GM19395 (cell line): ENCODE data around the gene BANP.
A peak's percentile ranks its signal among the peaks of the same experiment; 100 is the strongest.

ENCODE experiments used
- ATAC-seq: cut with Tn5 transposase; IDR thresholded peaks from one replicate; pipeline ENCODE4 v1.9.1; 2021; ENCODE audit warnings: mild to moderate bottlenecking, moderate library complexity; ENCODE audit not compliant: unreplicated experiment

Gene BANP

GRCh38 chr16:88062341-88063210 is 111.3 kb downstream of the BANP start:
- no peak for ATAC-seq

DNA sequence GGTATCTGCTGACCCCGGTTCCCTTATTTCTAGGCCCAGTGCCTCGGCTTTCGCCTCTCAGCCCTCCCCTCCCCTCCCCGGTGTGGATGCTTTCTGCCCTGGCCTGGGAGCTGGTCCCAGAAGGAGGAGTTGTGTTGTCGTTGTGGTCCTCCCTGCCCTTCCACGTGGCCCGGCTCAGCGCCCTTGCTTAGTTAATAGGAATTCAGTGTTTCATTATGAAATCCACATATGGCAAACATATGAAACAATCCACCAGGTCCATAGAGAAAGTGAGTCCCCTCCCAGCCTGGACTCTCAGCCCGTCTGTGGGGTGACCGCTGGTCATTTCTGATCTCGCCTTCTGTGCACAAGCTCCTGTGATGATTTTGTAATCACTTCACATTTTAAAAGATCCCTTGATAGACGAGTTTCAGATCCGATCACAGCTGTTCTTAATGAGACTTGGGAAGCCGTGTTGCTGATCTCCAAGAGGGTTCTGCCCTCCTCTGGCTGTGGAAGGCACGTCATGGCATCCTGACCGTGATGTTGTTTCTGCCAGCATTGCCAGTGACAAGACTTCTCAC is 112.1 kb downstream of the BANP start:
- ATAC-seq, result no peak

GRCh38 chr16:88064011-88064888 is 113.0 kb downstream of the BANP start:
- ATAC-seq, result no peak

GRCh38 chr16:88064889-88065746 is 113.9 kb downstream of the BANP start:
- no peak for ATAC-seq

GRCh38 chr16:88065747-88066142 is 114.5 kb downstream of the BANP start:
- no peak for ATAC-seq

DNA sequence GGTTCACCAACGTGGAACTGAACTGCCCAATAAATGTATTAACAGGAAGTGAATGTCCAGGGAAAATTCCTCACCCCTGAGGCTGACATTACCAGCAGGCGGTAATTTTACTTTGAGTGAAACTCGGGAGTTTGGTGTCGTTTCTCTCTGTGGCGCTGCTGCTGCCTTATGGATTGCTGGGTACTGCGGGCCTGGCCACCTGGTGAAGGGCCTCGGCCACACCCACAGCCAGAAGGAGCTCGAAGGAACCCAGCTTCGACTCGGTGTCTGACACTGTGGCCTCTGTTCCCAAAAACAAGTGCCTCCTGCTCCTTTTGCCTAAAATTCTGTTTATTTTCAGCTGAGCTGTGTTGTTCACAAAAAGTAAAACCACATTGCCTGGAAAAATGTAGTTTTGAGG is 115.0 kb downstream of the BANP start:
- ATAC-seq, result no peak

GRCh38 chr16:88066680-88067529 is 115.7 kb downstream of the BANP start:
- ATAC-seq, result no peak

DNA sequence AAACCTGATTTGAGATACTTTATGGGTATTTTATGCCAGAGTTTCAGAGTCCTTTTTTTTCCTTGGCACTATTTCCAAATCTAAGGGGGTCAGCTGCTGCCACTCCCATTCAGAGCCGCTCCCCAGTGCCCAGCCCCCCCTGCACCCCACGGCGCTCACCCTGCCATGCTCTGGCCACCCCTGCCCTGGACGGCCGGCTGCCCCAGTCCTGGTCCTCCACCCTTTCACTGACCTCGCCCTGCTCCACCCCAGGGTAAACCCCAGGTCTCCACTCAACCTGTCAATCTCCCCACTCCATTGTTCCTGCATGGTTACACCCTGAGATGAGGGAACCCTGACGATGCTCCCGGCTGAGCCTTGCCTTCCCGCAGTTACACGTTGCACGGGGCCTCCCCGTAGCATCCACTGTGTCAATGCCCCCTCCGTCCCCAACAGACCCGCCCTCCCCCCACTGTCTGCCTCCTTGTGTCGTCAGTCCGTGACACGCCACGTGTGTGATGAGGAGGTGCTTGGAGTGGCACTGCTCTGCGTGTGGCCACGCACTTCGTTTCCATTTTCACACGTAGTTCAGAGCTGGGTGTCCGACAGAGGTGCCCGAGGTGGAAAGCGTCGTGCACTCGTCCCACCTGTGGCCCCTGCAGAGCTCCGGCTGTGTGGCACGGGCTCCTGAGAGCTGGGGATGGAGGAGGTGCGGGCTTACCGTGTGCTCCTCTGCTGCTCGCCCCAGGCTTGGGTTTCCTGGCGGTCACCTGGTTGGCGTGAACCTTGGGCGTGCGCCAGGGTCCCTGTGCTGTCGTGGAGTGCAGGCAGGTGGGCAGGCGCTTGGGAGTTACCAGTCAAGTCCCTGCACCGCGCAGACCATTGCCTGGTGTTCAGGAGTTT is 116.5 kb downstream of the BANP start:
- no peak for ATAC-seq

DNA sequence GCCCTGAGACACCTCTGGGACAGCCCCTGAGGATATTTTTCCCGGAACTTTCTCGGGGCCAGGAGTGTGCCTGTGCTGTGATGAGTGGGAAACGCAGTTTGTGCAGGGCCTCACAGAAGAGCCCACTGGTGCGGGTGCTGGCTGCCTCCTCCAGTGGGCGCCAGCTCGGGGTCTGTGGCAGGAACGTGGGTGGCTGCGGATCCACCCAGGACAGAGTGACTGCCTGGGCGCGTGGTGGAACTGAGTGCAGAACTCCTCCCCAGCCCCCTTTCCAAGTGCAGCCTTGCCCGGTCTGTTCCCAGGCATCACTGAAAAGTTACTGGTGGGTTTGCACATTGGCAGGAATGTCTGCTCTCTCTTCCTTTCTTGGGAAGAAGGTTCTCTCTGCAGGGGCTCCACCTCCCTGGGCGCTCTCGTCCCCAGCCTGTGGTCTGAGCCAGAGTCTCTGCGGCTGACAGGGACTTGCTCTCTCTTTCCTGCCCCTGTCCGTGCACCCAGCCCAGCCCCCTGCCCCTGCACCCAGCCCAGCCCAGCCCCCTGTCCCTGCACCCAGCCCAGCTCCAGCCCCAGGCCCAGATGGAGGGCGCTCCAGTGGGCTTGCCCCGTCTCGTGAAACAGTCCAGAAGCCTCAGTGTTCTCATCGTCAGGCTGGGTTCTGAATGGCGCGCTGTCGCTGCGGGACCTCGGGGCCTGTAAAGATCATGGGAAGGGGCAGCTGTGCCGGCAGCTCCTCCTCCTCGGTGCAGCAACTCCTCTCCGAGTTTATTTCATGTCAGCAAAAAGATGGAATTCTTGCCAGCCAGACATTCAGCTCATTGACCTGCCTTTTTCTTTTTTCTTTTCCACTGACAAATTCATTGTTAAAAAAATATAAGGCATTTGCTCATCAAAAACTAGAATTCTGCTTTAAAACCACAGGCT is 117.5 kb downstream of the BANP start:
- no peak for ATAC-seq

GRCh38 chr16:88069397-88070168 is 118.3 kb downstream of the BANP start:
- peak; percentile 88 for ATAC-seq

- no peak for ATAC-seq
Observed at GRCh38 chr16:88070341-88070740, 119.1 kb downstream of the BANP start.

DNA sequence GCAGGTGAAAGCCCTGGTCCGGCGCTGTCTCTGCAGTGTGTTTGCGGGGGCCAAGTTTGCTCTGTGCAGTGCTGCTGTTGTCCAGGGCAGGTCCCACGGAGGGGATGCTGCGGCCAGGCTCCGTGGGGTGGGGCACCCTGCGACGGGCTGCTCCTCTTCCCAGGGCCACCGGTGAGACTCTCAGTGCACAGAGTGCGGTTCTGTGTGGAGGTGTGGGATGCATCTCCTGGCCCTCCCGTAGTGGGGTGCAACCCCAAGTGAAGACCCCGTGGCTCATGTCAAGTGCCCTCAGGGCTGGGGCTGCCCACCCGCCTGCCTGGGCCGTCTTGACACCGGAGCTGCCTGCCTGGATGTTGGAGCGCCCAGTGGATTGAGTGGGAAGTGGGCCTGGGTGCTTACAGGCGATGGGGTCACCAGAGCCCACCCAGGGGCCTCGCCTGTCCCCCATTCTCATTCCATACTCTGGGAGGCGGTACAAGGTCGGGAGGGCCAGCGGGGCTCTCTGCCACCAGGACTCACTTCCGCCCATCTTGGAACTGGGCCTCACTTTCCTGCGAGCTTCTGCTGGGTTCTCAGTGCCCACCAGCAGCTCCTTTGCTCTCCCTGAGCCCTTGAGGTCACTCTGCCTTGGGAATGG is 119.9 kb downstream of the BANP start:
- no peak for ATAC-seq

DNA sequence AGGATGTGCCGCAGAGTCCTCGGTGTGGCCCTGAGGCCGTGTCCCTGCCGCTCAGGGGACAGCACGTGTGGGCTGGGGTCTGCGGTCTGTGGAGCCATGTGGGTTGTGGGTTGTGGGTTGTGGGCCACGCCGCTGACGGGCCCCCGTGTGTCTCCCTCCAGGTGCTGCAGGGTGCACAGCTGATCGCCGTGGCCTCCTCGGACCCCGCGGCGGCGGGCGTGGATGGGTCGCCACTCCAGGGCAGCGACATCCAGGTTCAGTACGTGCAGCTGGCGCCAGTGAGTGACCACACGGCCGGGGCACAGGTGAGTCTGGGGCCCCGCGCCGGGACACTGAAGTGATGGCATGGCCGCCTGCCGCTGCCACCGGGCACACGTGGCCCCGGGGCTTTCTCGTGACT is 120.7 kb downstream of the BANP start:
- ATAC-seq, result no peak

GRCh38 chr16:88072571-88073001 is 121.4 kb downstream of the BANP start:
- ATAC-seq, result no peak

GRCh38 chr16:88073201-88073721 is 122.0 kb downstream of the BANP start:
- no peak for ATAC-seq

DNA sequence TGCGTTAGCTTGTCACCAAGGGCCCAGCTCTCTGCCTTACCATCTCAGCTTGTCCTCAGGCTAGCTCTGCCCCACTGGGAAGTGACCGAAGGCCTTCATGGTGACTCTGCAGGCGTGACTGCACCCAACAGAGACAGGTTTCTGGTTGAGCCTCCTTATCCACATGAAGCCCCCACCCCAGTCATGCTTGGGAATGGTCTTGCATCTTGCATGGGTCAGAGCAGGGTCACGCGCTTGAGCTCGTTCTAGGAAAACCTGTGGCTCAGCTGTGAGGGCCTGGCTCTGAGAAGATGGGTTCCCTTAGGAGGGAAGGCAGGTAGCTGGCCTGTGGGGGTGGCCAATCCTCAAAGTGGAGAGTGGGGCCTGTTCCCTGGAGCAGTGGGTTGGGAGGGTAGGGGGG is 122.8 kb downstream of the BANP start:
- no peak for ATAC-seq
